ENCODE measurements around the gene PPM1H.

- TF ChIP-seq EZH2 (IDR thresholded peaks at IDR 0.05; ENCODE audit: borderline replicate concordance, insufficient read depth, low read depth, low read length, poor library complexity, severe bottlenecking) (no peak), CTCF (IDR thresholded peaks at IDR 0.05) (no peak)
Observed at GRCh38 chr12:62655666-62656151, 279.2 kb downstream of the PPM1H start.

All from B cell (primary cell).